Measurements from ENCODE around the gene NOP9. TPM values are rescaled to one million over a fixed set of nuclear protein-coding genes. Genes with fewer than 3 reads are reported as not detected.

Gene NOP9
- total RNA-seq, 1 donor from 2014 or later = 14.8 TPM

DNA sequence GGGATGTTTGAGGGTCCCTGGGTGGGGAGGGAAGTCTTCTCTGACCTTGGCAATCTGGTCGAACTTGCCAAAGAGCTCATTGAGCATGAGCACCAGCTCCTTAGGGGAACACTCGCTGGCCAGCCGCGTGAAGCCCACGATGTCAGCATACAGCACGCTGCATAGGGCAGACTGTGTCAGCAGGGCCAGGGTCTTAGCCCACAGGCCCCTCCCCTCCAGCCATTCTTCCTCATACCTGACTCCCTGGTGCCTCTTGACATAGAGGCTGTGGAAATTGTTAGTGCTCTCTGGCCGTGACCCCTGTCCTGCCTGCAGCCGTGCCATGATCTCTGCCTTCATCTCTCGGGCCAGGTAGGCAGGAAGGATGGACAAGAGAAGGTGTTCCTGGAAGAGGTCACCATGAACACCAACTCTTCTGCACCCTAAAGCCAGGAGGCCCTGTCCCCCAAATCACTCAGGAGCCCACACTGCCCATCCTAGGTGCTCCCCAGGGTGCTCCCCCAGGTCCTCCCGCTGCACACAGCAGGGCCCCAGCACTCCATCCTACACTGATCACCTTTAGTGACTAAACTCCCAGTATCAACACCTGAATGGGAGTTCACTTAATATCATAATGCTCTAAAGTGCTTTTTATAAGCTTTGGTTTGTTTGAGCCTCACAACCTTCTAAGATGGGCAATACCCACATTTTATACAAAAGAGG is 31.5 kb downstream of the NOP9 start:
- H3F3A ChIP-seq (ENCODE audit: low read depth) = peaks cover 22% of the 10 kb centered on the region
- TF ChIP-seq EZH2 (IDR thresholded peaks at IDR 0.05) (no peak), EZH2phosphoT487 (IDR thresholded peaks at IDR 0.05) (no peak)
- TF ChIP-seq, protein P1, sequence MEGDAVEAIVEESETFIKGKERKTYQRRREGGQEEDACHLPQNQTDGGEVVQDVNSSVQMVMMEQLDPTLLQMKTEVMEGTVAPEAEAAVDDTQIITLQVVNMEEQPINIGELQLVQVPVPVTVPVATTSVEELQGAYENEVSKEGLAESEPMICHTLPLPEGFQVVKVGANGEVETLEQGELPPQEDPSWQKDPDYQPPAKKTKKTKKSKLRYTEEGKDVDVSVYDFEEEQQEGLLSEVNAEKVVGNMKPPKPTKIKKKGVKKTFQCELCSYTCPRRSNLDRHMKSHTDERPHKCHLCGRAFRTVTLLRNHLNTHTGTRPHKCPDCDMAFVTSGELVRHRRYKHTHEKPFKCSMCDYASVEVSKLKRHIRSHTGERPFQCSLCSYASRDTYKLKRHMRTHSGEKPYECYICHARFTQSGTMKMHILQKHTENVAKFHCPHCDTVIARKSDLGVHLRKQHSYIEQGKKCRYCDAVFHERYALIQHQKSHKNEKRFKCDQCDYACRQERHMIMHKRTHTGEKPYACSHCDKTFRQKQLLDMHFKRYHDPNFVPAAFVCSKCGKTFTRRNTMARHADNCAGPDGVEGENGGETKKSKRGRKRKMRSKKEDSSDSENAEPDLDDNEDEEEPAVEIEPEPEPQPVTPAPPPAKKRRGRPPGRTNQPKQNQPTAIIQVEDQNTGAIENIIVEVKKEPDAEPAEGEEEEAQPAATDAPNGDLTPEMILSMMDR (IDR thresholded peaks at IDR 0.05) = no peak
- peaks cover 79% of the 10 kb centered on the region for H3K27me3 ChIP-seq
- H3K4me3 Mint-ChIP-seq = no peak overlapping the region
- H3K4me1 Mint-ChIP-seq = peaks cover 14% of the 10 kb centered on the region
- H3K4me2 ChIP-seq = no peak overlapping the region
- no peaks in the 10 kb centered on the region for H3K9me3 ChIP-seq (ENCODE audit: low read depth)
- H3K36me3 Mint-ChIP-seq = no peaks in the 10 kb centered on the region
- DNase-seq (ENCODE audit: low spot score) = no peak
- H3K27ac Mint-ChIP-seq = no peak overlapping the region
- peaks cover 4% of the 10 kb centered on the region for H3K9me3 Mint-ChIP-seq
- H3K4me3 ChIP-seq = no peak overlapping the region
- no peak overlapping the region for H2AFZ ChIP-seq (replicated peaks)
- peaks cover 55% of the 10 kb centered on the region for H3K27me3 Mint-ChIP-seq (ENCODE audit: insufficient read depth, low read depth)
- no peaks in the 10 kb centered on the region for H3K36me3 ChIP-seq
- H3K79me2 ChIP-seq (ENCODE audit: low read depth) = no peaks in the 10 kb centered on the region
- H3K4me1 ChIP-seq = peaks cover 4% of the 10 kb centered on the region
- H4K20me1 ChIP-seq (ENCODE audit: low read depth) = peaks cover 7% of the 10 kb centered on the region
- H3K27ac ChIP-seq = no peak overlapping the region
- no peak overlapping the region for H3K9ac ChIP-seq

DNA sequence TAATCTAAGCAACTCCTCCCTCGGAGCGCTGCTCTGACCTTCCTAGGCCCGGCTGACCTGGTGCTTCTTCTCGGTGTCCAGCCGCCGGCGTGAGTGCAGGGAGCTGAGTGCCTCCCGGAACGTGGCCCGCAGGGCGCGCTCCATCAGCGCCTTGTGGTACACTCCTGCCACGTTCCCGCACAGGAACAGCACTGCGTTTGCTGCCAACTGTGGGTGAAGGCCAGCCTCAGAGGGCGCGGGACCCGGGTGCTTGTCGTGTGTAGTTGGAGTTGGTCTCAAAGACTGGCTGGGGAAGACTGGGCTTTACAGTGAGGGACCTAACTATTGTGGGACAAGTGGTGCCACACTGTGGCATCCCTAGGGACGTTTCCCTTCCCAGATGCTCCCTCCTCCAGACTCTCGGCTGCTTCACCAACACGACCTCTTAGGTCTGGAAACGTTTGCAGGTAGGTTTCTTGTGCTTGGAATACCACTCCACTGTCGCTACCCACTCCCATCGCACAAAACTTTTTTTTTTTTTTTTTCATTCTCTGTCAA is 32.1 kb downstream of the NOP9 start:
- no peak for DNase-seq (ENCODE audit: low spot score)
- H3K27ac ChIP-seq = no peak overlapping the region
- H3F3A ChIP-seq (ENCODE audit: low read depth) = peaks cover 22% of the 10 kb centered on the region
- Mint-ChIP-seq H3K9me3 (peaks cover 4% of the 10 kb centered on the region), H3K4me3 (peak overlapping the region; percentile 70), H3K27ac (no peak overlapping the region), H3K27me3 (ENCODE audit: insufficient read depth, low read depth) (peaks cover 60% of the 10 kb centered on the region), H3K4me1 (peaks cover 14% of the 10 kb centered on the region), H3K36me3 (no peaks in the 10 kb centered on the region)
- H3K4me2 ChIP-seq = peak overlapping the region; percentile 75
- no peak overlapping the region for H2AFZ ChIP-seq (replicated peaks)
- no peaks in the 10 kb centered on the region for H3K9me3 ChIP-seq (ENCODE audit: low read depth)
- H3K79me2 ChIP-seq (ENCODE audit: low read depth) = no peaks in the 10 kb centered on the region
- H3K4me1 ChIP-seq = peaks cover 4% of the 10 kb centered on the region
- H3K4me3 ChIP-seq = peak overlapping the region; percentile 37
- peaks cover 85% of the 10 kb centered on the region for H3K27me3 ChIP-seq
- peaks cover 7% of the 10 kb centered on the region for H4K20me1 ChIP-seq (ENCODE audit: low read depth)
- no peaks in the 10 kb centered on the region for H3K36me3 ChIP-seq
- no peak overlapping the region for H3K9ac ChIP-seq
- TF ChIP-seq EZH2 (IDR thresholded peaks at IDR 0.05) = no peak
- TF ChIP-seq, protein P1 (IDR thresholded peaks at IDR 0.05) = no peak
- TF ChIP-seq EZH2phosphoT487 (IDR thresholded peaks at IDR 0.05) = no peak

- TF ChIP-seq EZH2 (IDR thresholded peaks at IDR 0.05) = peak; percentile 48
- peak; percentile 14 for TF ChIP-seq EZH2phosphoT487 (IDR thresholded peaks at IDR 0.05)
- TF ChIP-seq, protein P1 (IDR thresholded peaks at IDR 0.05) = peak; percentile 67
- Mint-ChIP-seq H3K4me1 (peaks cover 14% of the 10 kb centered on the region), H3K27me3 (ENCODE audit: insufficient read depth, low read depth) (peaks cover 64% of the 10 kb centered on the region), H3K4me3 (peak overlapping the region; percentile 70), H3K9me3 (peaks cover 5% of the 10 kb centered on the region), H3K36me3 (no peaks in the 10 kb centered on the region), H3K27ac (no peak overlapping the region)
- peak overlapping the region; percentile 37 for H3K4me3 ChIP-seq
- H3K27me3 ChIP-seq = peaks cover 92% of the 10 kb centered on the region
- peaks cover 7% of the 10 kb centered on the region for H4K20me1 ChIP-seq (ENCODE audit: low read depth)
- H3K79me2 ChIP-seq (ENCODE audit: low read depth) = no peaks in the 10 kb centered on the region
- DNase-seq (ENCODE audit: low spot score) = peak; percentile 81
- peaks cover 4% of the 10 kb centered on the region for H3K4me1 ChIP-seq
- H3K27ac ChIP-seq = no peak overlapping the region
- H3K4me2 ChIP-seq = peak overlapping the region; percentile 75
- H3K9me3 ChIP-seq (ENCODE audit: low read depth) = no peaks in the 10 kb centered on the region
- no peaks in the 10 kb centered on the region for H3K36me3 ChIP-seq
- H2AFZ ChIP-seq (replicated peaks) = peak overlapping the region; percentile 78
- H3K9ac ChIP-seq = no peak overlapping the region
- H3F3A ChIP-seq (ENCODE audit: low read depth) = peaks cover 22% of the 10 kb centered on the region
These were observed 32.8 kb downstream of the NOP9 start for GRCh38 chr14:24332268-24332993.
